GM18498 (cell line): ENCODE results near the gene TEX47.

Experiments
- ATAC-seq: cut with Tn5 transposase; IDR thresholded peaks from one replicate; pipeline ENCODE4 v1.9.1; 2021; ENCODE audit warnings: mild to moderate bottlenecking, moderate library complexity; ENCODE audit not compliant: unreplicated experiment

TEX47 gene

DNA sequence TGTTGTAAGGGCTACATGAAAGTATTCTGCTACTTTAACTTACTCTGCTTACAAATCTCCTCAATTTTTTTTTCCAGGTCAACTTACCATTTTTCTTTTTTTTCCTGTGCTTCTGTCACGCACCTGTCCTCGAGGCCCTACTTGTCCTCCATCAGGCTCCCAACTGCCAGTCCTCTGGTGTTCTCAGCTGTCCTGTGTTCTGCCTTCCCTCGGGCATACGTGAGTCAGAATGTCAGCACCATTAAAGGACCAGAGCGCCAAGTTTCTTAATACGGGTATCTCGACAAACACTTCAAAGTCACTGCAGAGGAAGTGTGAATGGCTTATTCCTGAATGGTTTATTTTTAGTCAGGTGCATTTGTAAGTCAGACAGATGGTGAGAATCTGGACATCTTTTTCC is at the start of gene TEX47:
Gene TEX47 (minus strand): TSS at position 185 of the 400 bp plus-strand sequence. CDS start 795 bp downstream, outside the sequence.
- no peak for ATAC-seq

DNA sequence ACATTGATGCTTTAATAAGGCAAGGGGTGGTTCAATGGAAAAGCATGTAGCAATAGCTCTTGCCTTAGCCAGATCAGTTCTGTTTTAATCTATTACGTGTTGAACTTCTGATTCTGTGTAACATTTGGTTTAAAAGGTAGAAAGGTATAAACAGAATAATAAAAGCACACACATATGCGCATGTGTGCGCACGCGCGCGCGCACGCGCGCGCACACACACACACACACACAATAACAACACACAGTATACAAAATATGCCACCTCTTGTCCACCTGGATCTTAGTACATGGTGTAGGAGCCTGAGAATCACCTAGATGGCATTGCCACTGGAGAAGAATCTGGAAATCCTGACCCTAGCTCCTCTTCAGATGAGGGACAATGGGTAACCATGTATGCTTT is 49.6 kb upstream of the TEX47 start:
- ATAC-seq = no peak

DNA sequence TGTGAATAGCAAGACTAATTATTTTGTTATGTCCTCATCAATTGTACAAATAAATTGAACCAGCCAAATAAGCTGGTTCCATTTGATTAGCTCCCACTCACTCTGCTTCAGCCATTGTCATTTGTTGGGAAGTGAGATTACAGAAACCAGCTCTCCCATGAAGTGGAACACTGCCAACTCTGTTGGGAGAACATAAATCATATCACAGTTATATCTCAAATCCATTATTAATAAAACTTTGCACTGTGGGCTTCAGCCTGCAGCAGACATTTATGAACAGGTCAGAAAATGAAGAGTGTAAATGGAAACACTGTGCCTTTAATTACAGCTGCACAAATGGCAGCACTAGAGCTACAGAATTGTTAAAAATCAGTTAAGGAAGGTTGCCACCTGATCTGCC is 46.7 kb upstream of the TEX47 start:
- ATAC-seq = no peak

DNA sequence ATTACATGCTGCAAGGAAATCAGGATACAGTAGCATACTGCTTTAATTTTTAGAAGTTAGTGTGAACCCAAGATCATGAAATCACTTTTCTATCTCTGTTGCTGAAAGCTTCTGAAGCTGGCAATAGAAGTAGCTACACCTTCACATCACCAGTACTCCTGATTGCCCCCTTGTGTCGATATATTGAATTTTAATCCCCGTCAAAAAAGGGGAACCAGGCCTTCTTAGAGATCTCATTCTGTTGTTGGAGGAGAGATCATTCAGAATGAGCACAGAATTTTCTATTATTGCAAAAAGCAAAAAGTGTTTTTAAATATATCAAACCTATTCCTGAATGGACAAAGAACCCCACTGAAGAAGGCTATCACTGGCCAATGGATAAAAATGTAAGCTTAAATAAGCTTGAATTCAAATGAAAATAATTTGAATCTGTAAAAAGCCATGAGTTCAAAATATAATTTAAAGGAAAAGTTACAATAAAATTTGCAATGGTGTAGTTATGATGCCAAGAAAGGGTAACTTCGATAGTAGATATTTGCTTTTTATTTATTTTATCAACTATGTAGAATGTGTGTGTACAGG is 39.7 kb upstream of the TEX47 start:
- peak; percentile 97 for ATAC-seq

DNA sequence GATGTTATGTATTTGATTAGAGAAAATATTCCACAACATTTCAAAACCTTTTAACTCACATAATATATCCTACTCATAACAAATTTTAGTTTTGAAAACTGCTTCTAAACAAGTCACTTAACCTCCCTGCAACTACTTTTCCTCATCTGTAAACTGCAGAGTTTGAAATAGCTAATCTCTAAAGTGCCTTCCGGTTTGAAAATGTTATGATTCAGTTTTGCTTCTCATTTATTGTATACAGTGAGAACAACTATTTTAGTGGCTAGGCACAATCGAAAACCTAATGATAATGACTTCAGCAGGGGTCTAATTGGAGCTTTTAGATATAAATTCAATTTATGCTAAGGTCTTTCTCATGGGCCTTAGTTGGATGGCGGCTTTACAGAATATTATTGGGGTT is 30.7 kb upstream of the TEX47 start:
- peak; percentile 81 for ATAC-seq

DNA sequence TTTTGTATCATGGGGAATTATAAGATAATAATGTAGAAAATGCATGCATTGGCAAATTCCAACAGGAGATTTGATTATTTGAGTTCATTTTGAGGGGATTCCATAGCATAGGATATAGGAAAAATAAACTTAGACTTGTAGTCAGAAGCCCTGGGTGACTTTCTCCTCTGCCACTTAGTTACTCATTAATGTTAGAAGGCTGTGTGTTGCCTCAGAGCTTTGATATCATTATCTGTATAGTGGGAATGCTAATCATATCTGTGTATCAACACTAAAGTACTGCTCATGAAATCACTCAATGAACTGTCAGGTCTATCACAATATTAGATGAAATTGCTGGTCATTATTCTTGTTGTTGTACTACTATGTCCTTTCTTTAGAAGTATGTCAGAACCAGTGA is 23.0 kb upstream of the TEX47 start:
- no peak for ATAC-seq

DNA sequence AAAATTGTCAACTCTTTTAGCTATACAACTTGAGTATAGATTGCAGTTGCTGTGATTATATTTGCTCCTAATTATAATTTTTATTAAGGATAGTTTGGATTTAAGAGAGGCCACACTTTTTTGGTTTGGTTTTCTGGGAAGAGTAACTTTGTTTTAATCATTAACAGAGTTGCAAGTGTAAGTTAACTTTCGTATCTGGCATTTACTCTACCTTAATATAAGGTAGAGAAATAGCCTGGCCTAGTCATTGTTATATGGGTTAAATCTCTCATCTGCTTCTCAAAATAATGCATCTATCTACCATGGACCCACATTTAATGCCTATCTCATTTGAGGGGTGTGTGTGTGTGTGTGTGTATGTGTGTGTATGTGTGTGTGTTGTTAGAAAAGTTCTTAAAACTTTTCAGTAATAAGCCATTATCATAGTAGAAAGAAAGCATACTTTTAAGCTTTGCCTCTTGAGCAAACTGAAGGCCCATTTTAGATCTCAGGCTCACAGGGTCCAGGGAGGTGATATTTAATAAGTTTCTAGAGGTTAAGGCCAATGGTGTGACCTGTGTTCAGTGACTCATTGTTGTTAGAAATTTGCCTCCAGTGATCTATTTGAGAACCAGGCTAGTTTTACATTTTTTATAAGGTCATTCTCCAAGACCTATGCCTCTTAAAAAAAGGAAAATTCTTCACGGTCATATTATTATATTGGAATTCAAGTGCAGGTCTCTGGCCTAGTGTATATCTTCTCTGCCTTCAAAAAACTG is 10.9 kb upstream of the TEX47 start:
- ATAC-seq = no peak

DNA sequence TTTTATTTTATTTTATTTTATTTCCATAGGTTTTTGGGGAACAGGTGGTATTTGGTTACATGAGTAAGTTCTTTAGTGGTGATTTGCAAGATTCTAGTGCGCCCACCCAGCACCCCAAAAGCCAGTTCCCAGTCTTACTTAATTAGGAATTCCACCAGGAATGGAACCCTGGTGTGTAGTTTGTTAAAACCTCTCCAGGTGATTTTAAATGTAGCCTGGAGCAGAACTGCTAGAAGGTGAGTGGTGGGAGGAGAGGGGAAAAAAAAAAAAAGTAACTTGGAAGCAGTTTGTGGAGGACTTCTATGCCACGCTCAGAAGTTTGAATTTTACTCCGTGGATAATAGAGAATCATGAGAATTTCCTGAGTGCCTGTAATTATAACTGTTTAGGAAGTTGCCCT is 5.5 kb upstream of the TEX47 start:
- ATAC-seq = no peak

DNA sequence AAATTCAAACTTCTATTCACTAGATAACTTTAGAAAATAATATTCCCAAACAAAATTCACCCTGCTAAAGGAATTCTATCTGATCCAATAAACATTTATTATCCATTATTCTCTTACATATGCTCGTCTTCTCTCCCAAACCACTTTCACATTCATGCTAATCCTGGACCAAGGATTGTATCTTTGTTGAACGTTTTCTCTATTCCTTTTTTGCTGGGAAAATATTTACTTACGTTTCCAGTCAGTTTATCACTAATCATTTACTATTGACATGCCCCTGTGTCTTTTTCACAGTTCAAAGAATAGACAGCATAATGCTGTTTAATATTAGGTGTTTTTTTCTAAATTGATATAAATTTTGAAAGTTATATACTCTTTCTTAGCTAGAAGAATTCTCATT is 3.2 kb downstream of the TEX47 start:
- no peak for ATAC-seq

DNA sequence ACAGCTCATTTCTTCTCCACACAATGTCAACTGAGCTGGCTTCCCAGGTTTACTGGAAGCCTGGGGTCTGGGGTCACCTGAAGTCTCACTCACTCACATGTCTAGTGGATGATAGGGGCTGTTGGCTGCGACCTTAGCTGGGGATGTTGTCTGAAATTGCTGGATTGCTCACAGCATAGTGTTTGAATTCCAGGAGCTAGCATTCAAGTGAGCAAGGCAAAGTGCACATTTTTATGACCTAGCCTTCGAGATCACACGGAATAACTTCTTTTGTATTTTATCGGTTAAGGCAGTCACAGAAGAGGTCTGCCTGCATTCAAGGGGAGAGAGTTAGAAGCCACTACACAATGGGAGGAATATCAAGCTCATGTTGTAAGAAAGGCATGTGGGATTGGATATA is 3.6 kb downstream of the TEX47 start:
- no peak for ATAC-seq

DNA sequence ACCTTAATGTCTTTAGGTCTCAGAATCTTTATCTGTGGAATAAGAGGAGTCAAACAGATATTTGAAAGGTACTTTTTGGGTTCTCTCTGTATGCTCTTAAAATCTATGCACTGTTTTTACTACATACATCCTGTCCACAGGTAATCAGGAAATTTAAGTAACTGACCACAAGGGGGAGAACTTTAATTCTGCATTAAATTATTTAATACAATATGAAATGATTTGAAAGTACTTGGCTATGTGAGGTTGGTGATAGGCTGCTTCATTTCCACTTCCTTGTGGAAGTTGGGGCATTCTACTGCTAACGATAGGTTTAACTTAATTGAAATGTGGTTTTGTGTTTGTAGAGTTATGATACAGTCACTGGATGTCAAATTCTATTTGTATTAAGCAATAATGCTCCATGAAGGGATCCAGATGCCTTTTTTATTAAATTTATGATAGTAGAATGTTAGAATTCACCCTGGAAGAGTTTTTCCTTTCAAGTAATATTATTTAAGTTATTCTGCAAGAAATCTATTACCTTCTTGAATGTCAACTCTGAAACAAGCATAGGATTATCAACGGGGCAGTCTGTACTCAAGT is 6.0 kb downstream of the TEX47 start:
- no peak for ATAC-seq

DNA sequence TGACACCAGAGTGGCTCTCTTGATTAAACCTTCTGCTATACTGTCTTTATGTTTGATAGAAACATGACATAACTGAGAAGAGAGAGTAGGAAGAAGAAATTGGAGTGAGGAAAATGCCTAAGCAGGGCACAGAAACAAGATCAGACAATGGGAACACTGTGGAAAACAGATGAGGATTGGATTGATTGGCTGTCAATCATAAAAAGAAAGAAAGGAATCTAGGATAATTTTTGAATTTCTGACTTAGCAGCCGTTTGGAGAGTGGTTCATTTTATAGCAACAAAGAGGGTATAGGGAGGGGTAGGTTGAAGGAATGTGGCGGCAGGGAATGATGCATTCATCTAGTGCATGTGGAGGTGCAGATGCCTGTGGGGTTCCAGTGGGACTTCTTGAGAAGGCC is 7.8 kb downstream of the TEX47 start:
- no peak for ATAC-seq

DNA sequence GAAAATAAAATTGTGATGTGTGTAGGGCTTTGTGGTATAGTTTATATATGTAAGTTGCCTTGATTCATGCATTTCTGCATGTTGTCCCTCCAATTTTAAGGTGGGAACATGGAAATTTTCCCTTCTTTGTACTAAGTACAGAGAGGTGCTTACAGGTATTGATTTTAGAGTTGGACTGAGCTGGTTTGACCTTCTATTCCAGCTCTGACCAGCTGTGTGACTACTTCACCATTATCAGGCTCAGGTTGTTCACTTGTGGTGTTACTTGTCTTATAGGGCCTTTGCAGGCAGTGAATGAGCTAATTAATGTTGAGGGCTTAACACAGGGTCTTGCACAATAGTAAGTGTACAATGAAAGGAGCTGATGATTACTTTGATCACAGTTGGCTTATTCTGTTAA is 19.7 kb downstream of the TEX47 start:
- ATAC-seq = no peak

DNA sequence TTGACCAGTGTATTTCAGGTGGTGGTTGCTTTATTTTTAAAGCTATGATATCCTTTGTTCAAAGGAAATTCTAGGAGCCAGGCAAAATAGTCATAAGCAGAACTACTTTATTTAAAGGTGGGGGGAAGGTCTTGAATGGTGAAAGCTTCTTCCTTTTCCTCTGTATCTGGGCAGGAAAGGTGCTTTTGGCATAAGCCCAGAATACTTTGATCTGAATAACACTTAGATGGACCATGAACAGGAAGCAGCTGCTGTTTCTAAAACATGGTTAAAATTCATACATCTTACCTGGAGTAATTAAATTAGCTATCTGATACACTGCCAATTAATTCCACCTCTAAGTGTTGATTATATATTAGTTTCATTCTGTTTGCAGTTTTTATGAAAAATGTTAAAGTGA is 22.8 kb downstream of the TEX47 start:
- no peak for ATAC-seq

DNA sequence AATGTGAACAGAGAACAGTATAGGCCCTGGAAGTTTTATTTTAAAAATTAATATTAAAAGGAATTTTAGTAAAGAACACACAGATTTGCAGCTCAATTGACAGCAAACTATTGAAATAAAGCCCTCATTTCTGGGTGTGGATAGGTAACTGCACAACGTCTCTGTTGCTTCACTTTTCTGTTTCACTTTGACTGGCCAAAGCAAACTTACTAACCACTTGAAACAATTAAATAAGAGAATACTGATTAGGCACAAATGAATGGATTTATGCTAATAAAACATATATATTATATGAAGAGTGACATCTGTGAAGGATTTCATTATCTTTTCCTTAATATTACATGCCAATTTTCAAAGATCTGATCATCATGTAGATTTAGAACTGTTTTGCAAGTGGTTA is 24.1 kb downstream of the TEX47 start:
- peak; percentile 70 for ATAC-seq

DNA sequence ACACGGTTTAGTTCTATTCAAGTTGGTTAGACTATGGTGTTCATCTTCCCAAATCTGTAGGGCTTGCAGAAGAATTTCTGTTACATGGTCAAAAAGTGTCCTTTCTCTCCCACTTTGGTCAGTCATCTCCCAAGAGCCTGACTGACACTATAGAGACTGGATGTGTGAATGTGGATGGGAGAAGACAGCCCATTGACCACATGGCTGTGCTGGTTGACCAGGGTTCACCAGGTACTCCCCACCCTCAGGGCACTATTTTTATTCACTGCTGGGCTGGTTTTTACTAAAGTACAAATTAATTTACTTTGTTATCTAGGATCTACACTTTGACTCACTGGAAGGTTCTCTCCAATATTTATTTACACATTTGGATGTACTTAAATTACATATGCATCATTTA is 33.8 kb downstream of the TEX47 start:
- no peak for ATAC-seq

DNA sequence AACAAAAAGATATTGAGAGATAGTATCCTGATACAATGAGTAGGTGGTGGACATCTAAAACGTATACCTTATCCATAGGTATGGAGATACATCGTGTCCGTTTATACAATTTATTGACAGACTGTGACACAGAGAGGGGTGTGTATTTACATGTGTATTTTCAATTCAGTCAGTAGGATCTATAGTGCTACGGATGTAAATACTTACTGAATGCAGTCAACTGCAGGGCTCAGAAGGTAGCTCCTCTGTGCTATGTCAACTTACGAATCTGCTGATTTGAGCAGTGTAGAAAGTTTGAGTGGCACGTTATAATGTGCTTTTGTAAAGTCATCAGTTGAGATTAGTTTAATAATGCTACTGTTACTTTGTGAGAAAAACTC is 35.4 kb downstream of the TEX47 start:
- no peak for ATAC-seq

DNA sequence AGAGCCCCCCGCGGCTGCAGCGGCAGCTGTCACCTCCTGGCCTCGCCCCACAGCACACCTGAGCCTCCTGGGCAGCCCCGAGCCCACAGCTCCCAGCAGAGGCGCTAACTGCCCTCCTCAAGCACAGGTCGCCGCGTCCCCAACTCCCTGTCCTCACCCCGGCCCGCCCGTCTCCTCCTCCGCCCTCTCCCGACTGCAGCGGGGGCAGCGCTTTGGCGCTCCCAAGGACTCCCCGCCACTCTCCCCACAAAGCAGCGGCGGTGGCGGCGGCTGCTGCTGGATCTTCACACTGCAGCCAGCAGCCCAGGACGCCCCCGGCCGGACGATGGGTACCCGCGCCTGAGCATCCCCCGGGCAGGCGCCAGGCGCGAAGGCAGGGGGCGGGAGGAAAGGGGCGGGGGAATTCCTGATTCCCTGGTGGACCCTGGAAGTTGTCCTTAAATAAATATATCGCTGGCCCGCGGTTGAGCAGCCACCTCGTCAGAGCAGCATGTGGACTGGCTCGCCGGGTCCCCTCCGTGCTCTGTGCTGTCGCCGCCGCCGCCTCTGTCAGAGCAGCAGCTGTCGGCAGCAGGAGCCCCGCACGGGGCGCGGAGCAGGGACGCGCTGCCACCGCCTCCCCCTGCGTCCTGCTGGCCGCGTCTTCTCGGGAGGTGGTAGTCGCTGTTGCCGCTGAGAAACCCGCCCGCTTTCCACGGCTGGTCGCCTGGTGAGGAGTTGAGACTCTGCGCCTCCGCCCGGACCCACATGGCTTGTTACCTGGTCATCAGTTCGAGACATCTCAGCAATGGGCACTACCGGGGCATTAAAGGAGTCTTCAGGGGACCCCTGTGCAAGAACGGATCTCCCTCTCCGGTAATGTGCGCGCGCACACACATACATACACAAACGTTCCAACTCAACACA is 36.1 kb downstream of the TEX47 start, which contains the start of gene ZNF804B:
Gene ZNF804B (plus strand): TSS at position 471 of the 906 bp plus-strand sequence. CDS start 277 bp downstream, at position 748.
- ATAC-seq = no peak

DNA sequence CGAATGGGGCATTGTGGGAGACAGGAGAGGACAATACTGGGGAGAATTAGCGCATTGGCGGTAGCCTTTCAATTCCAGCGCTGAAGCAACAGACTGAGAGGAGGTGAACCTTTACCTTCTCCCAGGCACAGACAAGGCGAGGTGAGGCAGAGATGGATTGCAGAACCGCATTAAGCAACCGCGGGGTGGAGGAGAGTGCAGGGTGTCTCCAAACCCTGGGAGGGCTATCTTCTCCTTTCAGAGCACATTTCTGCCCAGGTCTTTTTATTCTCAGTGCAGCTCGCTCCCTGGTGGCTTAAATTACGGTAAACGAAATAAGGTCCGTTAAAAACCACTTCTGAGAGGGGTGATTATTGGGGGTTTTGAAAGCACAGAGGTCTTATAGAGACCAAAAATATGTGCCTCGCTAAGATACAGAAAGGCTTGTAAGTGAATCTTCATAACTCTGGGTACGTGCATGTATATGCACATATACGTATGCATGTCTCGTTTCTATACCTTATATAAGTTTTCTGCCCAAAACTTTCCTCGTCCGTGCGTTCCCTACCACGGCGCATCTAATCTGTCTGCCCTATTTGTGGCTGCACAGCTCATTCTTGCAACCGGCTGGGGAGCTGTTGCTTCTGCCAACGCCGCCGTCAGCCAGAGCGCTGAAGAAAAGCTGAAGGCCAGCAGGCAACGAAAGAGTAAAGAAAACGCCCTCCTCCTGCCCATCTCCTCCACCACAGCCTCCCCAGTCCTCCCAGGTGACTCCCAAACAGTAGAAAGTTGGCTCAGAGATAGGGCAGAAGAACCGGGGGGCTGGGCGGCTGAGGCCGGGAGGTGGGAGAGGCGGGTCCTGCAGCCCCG is 36.9 kb downstream of the TEX47 start:
- no peak for ATAC-seq

DNA sequence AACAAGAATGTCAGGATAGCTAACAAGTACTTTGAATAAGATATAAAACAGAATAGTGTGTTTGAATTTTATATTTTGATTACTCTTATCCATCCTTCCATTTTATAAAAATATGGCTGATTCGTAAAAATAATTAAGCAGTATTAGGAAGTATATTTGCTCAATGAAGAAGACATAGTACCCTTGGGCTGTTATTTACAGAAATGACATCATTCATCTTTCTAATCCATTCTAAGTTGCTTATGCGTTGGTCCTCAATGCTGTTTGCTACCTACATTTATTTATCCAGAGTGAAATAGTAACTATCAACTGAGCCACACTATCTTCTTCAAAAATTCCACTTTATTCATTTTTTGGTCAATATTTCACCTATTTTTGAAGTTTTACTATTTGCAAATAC is 38.2 kb downstream of the TEX47 start:
- no peak for ATAC-seq
